GM21360 (cell line): Measurements from ENCODE around the gene ARMH4.
"Not testable (repeated sequence)": the region's sequence is repeated elsewhere in the genome, so short reads cannot be mapped to it uniquely, and the experiment has no call there.

Source experiments
- ATAC-seq: cut with Tn5 transposase; IDR thresholded peaks from one replicate; pipeline ENCODE4 v1.9.1; 2021; ENCODE audit warnings: mild to moderate bottlenecking, moderate library complexity; ENCODE audit not compliant: unreplicated experiment

The ARMH4 gene

DNA sequence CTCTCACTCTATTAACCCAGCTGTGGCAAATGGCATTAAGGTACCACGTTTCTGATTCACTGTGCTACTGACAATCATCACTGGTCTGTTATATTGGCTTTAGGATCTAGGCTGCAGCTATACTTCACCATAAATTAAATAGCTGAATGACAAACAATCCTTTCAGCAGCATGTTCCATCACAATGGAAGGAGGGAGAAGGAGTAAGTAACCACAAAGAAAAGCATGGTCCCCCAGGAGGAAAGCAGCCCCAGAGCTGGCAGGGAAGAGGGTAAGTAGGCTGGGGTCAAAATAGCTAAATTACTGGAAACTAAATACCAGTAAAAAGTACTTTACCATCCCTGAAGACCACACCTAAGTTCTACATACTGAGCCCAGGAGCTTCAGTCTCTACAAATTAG is 2.8 kb downstream of the ARMH4 start:
- ATAC-seq: no peak

DNA sequence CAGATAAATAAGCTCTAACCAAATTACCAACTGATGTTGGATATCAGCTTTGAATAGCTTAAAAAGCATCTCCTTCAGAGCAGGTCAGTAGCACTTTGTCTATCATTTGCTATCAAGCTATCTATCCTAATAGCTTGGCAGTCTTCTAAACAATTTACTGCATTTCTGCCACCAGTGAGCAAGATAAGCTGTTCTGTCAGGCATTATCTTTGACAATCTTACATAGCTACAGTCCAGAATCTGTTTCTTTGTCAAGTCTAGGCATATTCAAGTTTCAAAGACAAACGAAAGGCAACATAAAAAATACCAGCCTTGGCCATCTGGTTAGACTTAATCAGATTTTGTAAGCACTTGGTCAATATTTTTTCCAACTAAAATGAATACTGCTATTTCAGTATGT is 5.6 kb downstream of the ARMH4 start:
- ATAC-seq: no peak

DNA sequence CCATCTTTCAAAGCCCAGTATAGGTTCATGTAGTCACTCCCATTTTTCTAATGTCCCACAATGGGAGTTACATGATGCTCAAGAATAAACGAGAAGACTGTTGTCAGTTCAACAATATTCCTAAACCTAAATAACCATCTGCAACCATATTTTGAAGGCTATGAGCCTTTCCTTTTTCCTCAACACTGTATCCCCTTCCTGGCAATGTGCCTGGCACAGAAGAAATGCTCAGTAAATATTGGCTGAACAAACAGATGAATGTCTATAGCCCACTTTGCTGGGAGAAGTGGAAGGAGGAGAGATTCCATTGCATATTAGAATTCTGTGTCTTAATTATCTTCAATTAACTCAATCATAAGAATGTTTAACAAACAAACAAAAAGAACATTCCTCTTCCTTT is 6.1 kb downstream of the ARMH4 start:
- ATAC-seq: no peak

- ATAC-seq: no peak
Observed at GRCh38 chr14:58143106-58143505, 8.9 kb downstream of the ARMH4 start.

DNA sequence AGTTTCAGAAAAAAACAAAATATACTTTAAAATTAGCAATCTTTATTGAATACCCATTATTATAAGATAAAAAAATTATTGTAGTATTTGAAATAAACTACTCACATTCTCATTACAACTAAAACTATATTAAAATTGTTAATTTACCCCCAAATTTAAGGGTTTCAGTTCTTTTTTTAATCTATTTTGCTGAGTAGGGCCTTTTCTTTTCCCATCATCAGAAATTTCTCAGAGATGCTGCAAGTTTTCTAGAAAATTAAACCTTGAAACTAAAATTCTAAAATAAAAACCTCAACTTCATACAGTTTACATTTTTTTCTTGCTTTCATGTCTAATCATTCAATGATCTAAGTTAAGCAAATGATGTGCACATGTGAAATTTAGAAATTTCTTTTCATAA is 10.1 kb downstream of the ARMH4 start:
- ATAC-seq: no peak

- ATAC-seq: no peak
Observed at GRCh38 chr14:58138714-58139482, 13.1 kb downstream of the ARMH4 start.

- ATAC-seq: no peak
Observed at GRCh38 chr14:58138031-58138713, 13.8 kb downstream of the ARMH4 start.

DNA sequence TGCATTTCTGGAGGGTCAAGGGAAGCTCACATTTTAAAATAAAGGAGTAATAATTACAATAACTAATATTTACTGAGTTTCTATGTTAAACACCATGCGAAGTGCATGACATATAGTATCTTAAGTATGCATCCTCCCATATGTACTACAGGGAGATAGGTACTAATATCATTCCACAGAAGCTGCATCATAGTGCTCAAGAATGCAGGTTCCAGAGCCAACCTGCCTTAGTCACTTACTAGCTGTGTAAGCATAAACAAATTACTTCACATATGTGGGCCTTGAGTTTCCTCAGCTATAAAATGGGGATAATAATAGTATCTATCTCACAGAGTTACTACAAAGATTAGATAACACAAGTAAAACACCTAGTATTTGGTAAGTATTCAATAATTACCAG is 18.3 kb downstream of the ARMH4 start:
- no peak for ATAC-seq

GRCh38 chr14:58131386-58131785 is 20.6 kb downstream of the ARMH4 start:
- no peak for ATAC-seq

DNA sequence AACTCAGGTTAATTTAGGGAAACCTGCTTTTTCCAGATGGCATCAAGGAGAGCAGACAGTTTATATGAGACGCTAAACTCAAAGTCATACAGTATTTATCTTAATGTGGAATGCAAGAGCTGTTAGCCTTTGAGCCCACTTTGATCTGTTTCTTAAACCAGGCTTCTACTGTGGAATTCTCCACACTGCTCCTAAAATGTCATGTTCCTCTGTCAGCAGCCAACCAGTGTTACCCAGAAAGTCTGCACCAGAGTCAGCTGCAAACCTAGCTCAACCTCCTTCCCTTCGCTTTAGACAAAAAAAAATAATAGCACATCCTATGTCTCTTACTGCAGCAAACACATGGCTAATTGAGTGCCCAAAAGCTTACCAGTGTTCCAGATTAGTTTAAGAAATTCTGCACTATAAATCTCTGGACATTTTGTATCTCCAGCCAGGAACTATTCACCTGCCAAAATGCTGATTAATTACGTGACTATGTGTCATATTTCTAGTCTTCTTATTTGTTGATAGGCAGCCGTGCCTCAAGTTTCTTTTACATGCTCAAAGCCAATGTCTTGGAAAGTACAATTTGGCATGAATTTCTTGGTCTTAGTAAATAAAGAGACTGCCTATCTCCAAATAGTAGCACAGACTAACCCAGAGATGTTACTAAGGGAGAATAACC is 21.8 kb downstream of the ARMH4 start:
- ATAC-seq: no peak

DNA sequence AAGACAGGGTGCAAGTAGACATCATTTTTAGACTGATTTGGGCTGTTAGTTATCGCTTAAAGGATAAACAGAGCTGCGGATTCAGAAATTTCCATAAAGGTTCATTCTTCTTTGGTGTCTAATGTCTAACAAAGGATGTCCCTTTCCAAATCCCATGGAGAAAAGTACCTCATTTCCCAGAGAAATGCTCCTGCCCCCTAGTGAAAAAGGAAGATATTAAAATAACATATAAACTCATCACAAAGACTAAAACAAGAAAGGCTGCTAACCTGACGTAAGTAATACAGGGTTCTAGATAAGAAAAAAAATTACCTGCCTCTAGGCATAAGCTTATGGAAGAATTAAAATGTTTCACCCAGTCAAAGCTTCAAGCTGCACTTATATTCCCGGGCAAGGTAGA is 22.8 kb downstream of the ARMH4 start:
- no peak for ATAC-seq

GRCh38 chr14:58128416-58128815 is 23.6 kb downstream of the ARMH4 start:
- no peak for ATAC-seq

- ATAC-seq: not testable (repeated sequence)
Observed at GRCh38 chr14:58122546-58122945, 29.5 kb downstream of the ARMH4 start.

DNA sequence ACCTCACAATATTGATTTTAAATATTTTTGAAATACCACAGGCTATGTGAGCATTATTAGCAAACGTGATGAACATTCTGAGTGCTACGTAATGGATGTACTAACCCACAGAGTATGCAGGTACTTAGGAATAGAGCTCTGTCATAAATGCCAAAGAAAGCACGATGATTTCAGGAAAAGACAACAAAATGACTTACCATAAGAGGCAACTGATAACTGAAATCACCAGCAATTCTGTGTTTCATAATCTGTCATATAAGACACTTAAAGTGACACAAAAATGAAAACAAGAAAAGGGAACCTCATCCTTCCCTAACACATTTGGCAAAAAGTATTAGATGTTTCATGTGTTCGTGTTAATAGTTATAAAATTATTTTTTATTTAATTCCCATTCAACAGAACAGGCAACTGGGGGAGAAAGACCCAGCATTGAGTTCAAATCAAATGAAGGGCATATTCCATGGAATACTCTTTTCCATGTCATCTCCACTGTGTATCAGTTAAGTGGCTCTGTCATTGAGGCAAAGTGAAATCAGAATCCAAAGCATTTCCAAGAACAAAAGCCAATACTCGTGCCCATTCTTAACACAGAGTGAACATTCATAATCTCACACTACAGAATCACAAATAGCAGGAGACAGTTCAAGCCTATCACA is 30.4 kb downstream of the ARMH4 start:
- no peak for ATAC-seq

GRCh38 chr14:58119381-58119780 is 32.6 kb downstream of the ARMH4 start:
- ATAC-seq: no peak

DNA sequence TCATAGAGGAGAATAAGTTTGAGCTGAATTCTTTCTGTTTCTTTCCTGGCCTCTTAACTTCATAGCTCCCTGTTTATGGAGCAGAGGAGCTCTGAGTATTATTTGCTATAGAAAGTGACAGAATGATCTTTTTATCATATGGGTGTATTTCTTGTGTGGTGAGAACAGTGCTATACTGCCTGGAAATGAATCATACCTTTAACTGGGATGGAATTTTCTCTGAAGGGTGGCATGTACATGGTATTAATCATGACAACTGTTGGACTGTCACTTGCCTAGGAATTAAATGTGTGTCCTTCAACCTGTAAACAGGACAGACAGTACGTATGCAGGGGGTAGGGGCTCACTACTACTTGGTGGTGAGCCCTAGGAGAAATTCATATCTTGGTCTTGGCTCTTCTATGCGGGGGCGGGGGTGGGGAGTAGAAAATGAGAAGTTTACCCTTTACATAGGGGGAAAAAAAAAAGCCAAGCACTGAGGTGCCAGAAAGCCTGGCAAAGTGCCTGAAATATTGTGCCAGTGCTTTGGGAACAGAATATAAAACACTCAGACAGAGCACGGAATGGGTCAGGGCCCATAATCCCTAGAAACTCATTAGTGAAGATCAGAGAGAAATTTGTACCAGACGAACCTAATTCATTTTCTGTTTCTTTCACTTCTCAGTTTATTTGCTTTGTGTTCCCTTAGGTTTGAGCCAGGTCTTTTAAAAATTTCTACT is 33.8 kb downstream of the ARMH4 start:
- ATAC-seq: no peak

DNA sequence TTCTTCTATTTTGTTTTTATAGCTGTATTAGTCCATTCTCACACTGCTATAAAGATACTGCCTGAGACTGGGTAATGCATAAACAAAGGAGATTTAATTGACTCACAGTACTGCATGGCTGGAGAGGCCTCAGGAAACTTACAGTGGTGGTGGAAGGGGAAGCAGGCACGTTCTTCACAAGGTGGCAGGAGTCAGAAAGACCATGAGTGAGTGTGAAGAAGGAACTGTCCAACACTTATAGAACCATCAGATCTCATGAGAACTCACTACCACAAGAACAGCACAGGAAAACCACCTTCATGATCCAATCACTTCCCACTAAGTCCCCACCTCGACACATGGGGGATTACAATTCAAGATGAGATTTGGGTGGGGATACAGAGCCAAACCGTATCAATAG is 42.3 kb downstream of the ARMH4 start:
- no peak for ATAC-seq

DNA sequence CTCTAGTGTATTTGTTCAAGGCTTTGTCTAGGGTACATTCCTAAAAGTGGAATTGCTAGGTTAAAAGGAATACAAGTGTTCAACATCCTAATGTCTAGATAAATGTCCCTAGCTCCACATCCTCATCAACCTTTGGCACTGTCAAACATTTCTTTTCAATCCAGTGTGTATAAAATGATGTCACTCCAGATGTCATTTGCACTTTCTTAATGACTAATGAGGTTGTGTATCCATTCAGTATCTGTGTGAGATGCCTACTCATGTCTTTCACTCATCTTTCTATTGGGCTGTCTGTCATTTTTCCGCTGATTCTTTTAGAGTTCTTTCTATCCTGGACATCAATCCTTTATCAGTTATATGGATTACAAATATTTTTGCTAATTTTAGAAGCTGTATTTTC is 43.3 kb downstream of the ARMH4 start:
- no peak for ATAC-seq

GRCh38 chr14:58107947-58108552 is 44.0 kb downstream of the ARMH4 start:
- ATAC-seq: no peak

DNA sequence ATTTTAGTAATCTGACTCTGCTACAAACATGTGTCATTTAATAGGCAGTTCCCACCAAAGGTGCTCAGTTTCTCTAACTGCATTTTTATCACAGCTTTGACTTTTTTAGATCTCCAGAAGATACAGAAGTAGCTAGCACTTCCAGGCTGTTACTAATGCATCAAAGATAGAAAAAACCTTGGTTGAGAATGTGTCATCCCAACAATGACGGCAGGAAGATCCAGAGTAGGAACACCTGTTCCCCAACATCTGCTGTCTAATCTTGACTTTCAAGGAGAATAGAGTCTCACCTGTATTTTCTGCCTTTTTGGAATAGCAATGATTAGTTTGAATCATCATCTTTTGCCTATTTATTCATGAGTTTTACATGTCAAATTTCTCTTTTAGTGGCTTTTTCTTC is 45.0 kb downstream of the ARMH4 start:
- ATAC-seq: no peak

GRCh38 chr14:58106446-58106845 is 45.6 kb downstream of the ARMH4 start:
- no peak for ATAC-seq
